Subcutaneous abdominal adipose tissue (tissue), 5 donors: ENCODE data around the gene PLCL2.
A peak's percentile ranks its signal among the peaks of the same experiment; 100 is the strongest.

Experiments used
- H3K27ac ChIP-seq: one replicate; pipeline ENCODE4 v1.7.0; 2013; ENCODE audit warnings: low read depth, mild to moderate bottlenecking, inconsistent platforms, low read length, moderate library complexity
- H3K27me3 ChIP-seq, 5 donors: one replicate each; pipeline ENCODE4 v1.7.0; 2013; ENCODE audit warnings: low read length in 5 of 5, inconsistent platforms in 1 of 5; ENCODE audit not compliant: control insufficient read depth in 5 of 5, insufficient read depth in 4 of 5
- H3K36me3 ChIP-seq, 5 donors: one replicate each; pipeline ENCODE4 v1.7.0; 2013; ENCODE audit warnings: low read length in 5 of 5; ENCODE audit not compliant: control insufficient read depth in 5 of 5, insufficient read depth in 5 of 5
- H3K4me1 ChIP-seq, 5 donors: one replicate each; pipeline ENCODE4 v1.7.0; 2013; ENCODE audit warnings: low read length in 5 of 5, mild to moderate bottlenecking in 3 of 5, moderate library complexity in 1 of 5; ENCODE audit not compliant: control insufficient read depth in 5 of 5, insufficient read depth in 5 of 5
- H3K4me3 ChIP-seq, 5 donors: one replicate each; pipeline ENCODE4 v1.7.0; 2013; ENCODE audit warnings: low read length in 5 of 5, low read depth in 1 of 5
- H3K9ac ChIP-seq, 5 donors: one replicate each; pipeline ENCODE4 v1.7.0; 2013; ENCODE audit warnings: low read length in 5 of 5, mild to moderate bottlenecking in 4 of 5, moderate library complexity in 3 of 5
- H3K9me3 ChIP-seq, 5 donors: one replicate each; pipeline ENCODE4 v1.7.0; 2013; ENCODE audit warnings: low read length in 5 of 5; ENCODE audit not compliant: control insufficient read depth in 5 of 5
- donor health status: healthy.
- donor health status: healthy.
- donor health status: healthy.
- donor health status: healthy.
- donor health status: healthy.

PLCL2 gene

DNA sequence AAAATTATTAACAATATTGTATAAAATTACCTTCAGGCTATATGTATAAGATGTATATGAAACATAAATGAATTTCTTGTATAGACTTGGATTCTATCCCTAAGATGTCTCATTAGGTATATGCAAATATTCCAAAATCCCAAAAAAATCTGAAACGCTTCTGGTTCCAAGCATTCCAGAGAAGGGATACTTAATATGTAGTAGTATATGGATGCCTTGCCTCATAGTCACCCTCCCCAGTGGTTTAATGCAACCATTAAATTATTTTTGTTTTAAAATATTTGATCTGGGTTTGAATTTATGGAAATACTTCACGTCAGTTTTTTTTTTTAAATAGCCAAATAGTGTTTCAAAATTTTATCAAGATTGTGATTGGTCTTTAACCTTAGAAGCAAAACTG lies 27.2 kb downstream of the PLCL2 start:
- Histone ChIP-seq H3K4me1 (peaks cover 2 to 19% (median 9%) of the 10 kb centered on the region in 5 donors), H3K27me3 (no peaks in the 10 kb centered on the region), H3K4me3 (no peak overlapping the region), H3K36me3 (no peaks in the 10 kb centered on the region), H3K27ac (no peak overlapping the region), H3K9me3 (no peaks in the 10 kb centered on the region), H3K9ac (no peak overlapping the region)

DNA sequence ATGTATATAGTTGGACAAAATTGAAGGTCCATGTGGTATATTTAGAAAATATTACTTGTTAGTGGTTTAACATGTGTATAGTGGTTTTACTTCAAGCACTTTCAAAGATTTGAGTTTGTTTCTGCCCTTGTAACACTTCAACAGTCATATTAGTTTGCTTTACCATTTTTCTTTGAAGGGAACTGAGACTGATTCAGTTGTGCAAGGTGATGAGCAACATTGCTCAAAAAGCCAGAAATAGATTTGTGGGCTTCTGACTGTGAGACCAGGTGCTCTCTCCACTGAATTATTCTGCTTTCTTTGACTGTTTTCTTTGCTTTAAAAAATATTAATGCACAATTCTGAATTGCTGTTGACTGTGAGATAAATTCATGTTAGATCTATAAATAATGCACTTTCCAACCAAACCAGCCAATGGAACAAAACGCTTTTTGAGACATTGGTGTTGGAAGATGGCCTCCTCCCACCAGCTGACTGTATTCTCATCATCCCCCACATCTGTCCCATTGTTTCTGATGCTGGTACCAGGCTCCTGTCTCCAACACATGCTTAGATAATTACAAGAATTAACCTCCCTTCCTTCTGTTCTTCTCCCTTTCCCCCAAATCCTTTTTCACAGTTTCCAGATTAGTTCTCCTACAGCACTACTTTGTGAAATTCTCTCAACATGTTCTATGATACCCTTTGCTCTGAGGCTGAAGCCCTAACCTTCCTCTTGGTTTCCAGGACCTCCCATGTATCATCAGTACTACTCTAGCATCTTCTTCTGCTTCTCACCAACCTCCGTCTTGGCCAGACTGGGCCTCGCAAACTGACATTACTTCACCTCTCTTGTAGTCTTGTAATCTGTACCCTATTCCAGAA lies 27.9 kb downstream of the PLCL2 start:
- no peaks in the 10 kb centered on the region for H3K36me3 ChIP-seq
- H3K9ac ChIP-seq, result no peak overlapping the region
- no peak overlapping the region for H3K4me3 ChIP-seq
- no peaks in the 10 kb centered on the region for H3K27me3 ChIP-seq
- H3K27ac ChIP-seq, result no peak overlapping the region
- H3K4me1 ChIP-seq, result peaks cover 2 to 20% (median 7%) of the 10 kb centered on the region in 5 donors
- H3K9me3 ChIP-seq, result no peaks in the 10 kb centered on the region

DNA sequence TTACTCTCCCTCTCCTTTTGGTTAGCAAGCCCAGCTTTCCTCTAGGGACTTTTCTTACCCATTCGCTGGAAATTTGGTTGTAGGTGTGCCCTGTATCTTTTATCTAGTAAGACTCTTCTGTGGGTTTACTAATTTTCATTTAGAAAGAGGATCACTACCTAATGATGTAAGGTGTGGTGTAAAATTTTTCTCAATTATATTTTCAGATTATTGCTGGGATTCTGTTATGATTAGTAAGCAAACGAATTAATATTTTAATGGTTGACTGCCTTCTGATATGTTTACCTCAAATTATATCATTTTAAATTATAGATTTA lies 28.5 kb downstream of the PLCL2 start:
- Histone ChIP-seq H3K9me3 (no peaks in the 10 kb centered on the region), H3K4me3 (no peak overlapping the region), H3K4me1 (peaks cover 2 to 21% (median 7%) of the 10 kb centered on the region in 5 donors), H3K27me3 (no peaks in the 10 kb centered on the region), H3K27ac (no peak overlapping the region), H3K9ac (no peak overlapping the region), H3K36me3 (no peaks in the 10 kb centered on the region)

DNA sequence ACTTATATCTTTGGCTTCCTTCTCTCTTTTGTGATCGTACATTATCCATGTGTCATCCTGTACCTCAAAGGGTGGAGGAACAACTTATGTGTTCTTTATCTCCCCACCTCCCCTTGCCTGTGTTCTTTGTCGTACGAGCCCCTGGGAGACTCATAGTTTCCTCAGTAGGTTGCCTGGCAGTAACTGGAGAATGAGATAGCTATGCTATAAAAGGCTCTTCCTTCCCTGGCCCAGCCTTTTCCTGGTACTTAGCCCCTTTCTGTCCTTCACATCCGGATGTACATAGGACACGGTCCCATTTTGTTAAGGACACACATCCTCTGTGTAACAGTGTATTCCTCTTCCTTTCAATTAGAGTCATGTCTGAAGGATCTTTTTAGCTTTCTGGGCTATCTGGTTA lies 32.1 kb downstream of the PLCL2 start:
- H3K27ac ChIP-seq, result no peak overlapping the region
- peak overlapping the region in 1 of 5 donors; percentile 28 for H3K9ac ChIP-seq
- H3K36me3 ChIP-seq, result no peaks in the 10 kb centered on the region
- H3K4me3 ChIP-seq, result no peak overlapping the region
- H3K4me1 ChIP-seq, result peaks cover 0 to 13% (median 7%) of the 10 kb centered on the region in 5 donors
- no peaks in the 10 kb centered on the region for H3K27me3 ChIP-seq
- no peaks in the 10 kb centered on the region for H3K9me3 ChIP-seq

DNA sequence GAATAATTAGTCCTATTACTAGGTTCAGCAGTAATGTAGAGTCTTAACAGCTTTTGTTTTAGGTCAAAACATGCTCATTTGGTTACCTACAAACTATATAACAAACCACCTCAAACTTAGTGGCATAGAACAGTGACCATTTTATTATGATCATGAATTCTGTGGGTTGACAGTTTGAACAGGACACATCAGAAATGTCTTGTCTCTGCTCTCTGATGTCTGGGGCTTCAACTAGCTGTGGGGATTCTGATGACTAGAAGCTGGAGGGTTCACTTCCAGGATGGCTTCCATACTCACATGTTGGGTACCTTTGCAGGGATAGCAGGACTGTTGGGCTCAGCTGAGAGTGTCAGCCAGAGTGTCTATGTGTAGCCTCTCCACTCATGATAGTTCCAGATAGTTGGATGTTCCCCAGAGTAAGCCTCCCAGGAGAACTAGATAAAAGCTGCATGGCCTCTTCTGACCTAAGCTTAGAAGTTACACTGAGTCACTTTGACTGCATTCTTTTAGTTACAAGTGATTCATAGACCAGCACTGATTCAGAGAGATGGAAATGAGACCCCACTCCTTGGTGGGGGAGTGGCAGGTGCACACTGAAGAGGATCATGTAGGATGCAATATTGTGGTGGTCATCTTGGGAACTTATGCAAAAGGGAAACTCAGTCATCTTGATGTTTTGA lies 32.6 kb downstream of the PLCL2 start:
- H3K9ac ChIP-seq, result no peak overlapping the region
- H3K36me3 ChIP-seq, result no peaks in the 10 kb centered on the region
- H3K27me3 ChIP-seq, result no peaks in the 10 kb centered on the region
- peaks cover 0 to 13% (median 7%) of the 10 kb centered on the region in 5 donors for H3K4me1 ChIP-seq
- H3K4me3 ChIP-seq, result no peak overlapping the region
- H3K27ac ChIP-seq, result no peak overlapping the region
- no peaks in the 10 kb centered on the region for H3K9me3 ChIP-seq

DNA sequence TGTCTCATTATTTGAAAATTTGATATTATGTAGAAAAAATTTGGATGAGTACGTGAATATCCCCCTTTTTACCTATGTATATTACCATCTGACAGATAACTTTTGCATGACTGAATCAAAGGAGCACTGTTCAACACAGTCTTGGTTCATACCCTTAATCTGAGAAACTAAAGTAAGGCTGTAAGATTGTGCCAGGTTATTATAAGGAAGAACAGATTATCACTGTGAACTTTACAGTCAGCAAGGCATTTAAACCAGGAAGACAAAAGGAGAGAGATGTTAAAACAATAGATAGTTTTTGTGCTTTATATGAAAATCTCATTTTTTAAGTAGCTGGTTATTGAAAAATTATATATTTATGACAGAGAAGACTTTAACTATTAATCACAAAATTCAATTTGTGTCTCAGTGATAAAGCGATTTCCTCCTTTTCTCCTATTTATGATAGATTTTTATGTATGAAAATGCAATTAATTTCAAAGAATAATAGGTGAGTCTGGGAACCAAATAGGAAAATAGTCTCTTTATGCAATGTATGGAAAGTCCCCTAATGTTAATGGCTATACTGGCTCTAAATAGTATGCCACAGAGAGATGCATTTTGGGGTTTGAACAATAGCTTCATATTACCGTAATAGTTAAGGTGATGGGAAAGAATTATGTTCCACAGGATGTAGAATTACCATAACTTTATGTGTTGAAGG lies 33.4 kb downstream of the PLCL2 start:
- no peaks in the 10 kb centered on the region for H3K27me3 ChIP-seq
- H3K36me3 ChIP-seq, result no peaks in the 10 kb centered on the region
- no peak overlapping the region for H3K27ac ChIP-seq
- no peaks in the 10 kb centered on the region for H3K9me3 ChIP-seq
- H3K4me3 ChIP-seq, result no peak overlapping the region
- H3K9ac ChIP-seq, result no peak overlapping the region
- H3K4me1 ChIP-seq, result peaks cover 0 to 13% (median 7%) of the 10 kb centered on the region in 5 donors

DNA sequence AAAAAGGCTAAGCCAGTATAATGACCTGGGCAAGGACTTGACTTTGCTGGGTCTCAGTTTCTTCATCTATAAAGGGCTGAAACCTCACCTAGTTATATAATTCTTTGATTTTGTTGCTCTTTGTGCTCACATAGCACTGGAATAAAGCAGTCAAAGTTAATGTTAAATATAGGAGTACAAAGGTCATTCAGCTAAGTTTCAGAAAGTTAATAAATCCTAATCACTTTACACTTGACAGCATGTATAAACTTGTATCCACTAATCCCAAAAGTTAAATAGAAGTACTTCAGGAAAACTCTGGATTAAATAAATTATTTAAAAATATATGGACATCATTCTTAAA lies 33.9 kb downstream of the PLCL2 start:
- Histone ChIP-seq H3K4me3 (no peak overlapping the region), H3K4me1 (peaks cover 0 to 13% (median 7%) of the 10 kb centered on the region in 5 donors), H3K27ac (no peak overlapping the region), H3K9me3 (no peaks in the 10 kb centered on the region), H3K36me3 (no peaks in the 10 kb centered on the region), H3K9ac (no peak overlapping the region), H3K27me3 (no peaks in the 10 kb centered on the region)

DNA sequence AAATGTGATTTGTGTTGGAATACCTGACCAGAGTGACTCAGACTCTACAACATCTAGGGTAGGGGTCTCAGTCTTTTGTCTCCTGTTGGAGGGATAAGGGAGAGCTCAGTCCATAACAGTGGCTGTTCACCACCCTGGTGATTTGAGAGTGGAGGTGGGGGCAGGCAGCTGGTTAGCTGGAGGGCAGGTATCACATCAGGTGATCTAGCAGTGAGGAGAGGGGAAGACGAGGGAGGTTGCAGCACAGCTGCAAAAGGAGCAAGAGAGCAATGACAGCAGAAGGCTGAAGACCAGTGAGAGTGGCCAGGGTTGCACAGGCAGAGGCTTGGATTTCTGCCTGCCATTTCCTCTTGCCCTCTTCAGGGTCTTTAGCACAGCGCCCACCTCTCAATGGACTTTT lies 38.4 kb downstream of the PLCL2 start:
- Histone ChIP-seq H3K4me3 (no peak overlapping the region), H3K36me3 (no peaks in the 10 kb centered on the region), H3K9me3 (peaks cover 0 to 5% (median 3%) of the 10 kb centered on the region in 5 donors)

DNA sequence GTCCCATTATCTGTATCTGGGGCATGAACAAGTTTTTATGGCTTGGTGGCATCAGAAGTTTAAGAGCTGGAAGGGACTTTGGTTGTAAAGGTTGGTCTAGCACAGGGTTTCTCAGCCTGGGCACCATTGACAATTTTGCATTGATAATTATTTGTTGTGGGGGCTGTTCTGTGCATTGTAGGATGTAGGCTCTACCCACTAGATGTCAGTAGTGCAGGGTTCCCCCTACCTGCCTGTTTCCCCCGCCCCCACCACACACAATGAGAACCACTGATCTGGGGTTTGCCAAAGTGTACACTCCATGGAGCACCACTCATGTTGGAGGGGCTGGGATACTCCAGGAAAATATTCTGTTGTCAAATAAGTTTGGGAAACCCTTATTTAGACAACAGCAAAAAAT lies 42.7 kb downstream of the PLCL2 start:
- H3K27ac ChIP-seq, result no peak overlapping the region
- no peaks in the 10 kb centered on the region for H3K36me3 ChIP-seq
- H3K4me3 ChIP-seq, result no peak overlapping the region
- no peak overlapping the region for H3K9ac ChIP-seq
- no peaks in the 10 kb centered on the region for H3K27me3 ChIP-seq
- H3K9me3 ChIP-seq, result peaks cover 0 to 5% (median 3%) of the 10 kb centered on the region in 5 donors
- peaks cover 0 to 16% (median 14%) of the 10 kb centered on the region in 5 donors for H3K4me1 ChIP-seq

More for the DNA sequence above, 38.4 kb downstream of the PLCL2 start:
- H3K9ac ChIP-seq, result no peak overlapping the region
- H3K27ac ChIP-seq, result no peak overlapping the region
- H3K27me3 ChIP-seq, result no peaks in the 10 kb centered on the region
- peaks cover 0 to 3% (median under 1%) of the 10 kb centered on the region in 5 donors for H3K4me1 ChIP-seq
